SK-N-SH (cell line): Measurements from ENCODE around the gene CNNM1. TPM values are rescaled to one million over a fixed set of nuclear protein-coding genes. Genes with fewer than 3 reads are reported as not detected.

Experiments
- CTCF ChIA-PET: fragments of 300-600, 350-600 bp; formaldehyde crosslinking; extraction: SDS; loops from one replicate; lab custom pipeline; 2021; lab: Yijun Ruan, JAX
- POLR2A ChIA-PET: fragments of 350-600 bp; sonication (Branson Sonifier 250); formaldehyde crosslinking; extraction: SDS; loops from one replicate; lab custom pipeline; 2020; ENCODE audit warnings: antibody characterized with exemption, inconsistent platforms; lab: Yijun Ruan, JAX
- DNase-seq: peaks from one replicate; pipeline ENCODE4 v3.0.0; 2012
- H2AFZ ChIP-seq: fragments of 200-600 bp; sonication (generic); 2 replicates; pipeline ENCODE4 v1.8.1; 2016; ENCODE audit warnings: antibody characterized with exemption, mild to moderate bottlenecking, low read depth
- H3F3A ChIP-seq: fragments of 200-600 bp; sonication (generic); replicated peaks from 2 replicates; pipeline ENCODE3; 2016; ENCODE audit warnings: antibody characterized with exemption, mild to moderate bottlenecking; ENCODE audit not compliant: insufficient read depth
- H3K27ac ChIP-seq, 2 experiments: fragments of 200-500 bp in 1 of 2; fragments of 200-600 bp in 1 of 2; sonication (Bioruptor generic) in 1 of 2; sonication (generic), shearing (Covaris generic) in 1 of 2; 2 replicates each; pipeline versions ENCODE4 v1.5.1 to v1.6.1; 2014 to 2016; ENCODE audit warnings: low read depth in 2 of 2, inconsistent platforms in 1 of 2, low read length in 1 of 2, mild to moderate bottlenecking in 1 of 2, mixed read lengths in 1 of 2
- H3K27me3 ChIP-seq: fragments of 200-600 bp; sonication (generic), shearing (Covaris generic); 2 replicates; pipeline ENCODE4 v1.6.1; 2016; ENCODE audit warnings: mixed run types; ENCODE audit not compliant: insufficient read depth
- H3K36me3 ChIP-seq, 2 experiments: fragments of 200-500 bp in 1 of 2; fragments of 200-600 bp in 1 of 2; sonication (Bioruptor generic) in 1 of 2; sonication (generic) in 1 of 2; replicated peaks in 1 of 2; 2 replicates each; pipeline versions ENCODE3 to v1.5.1; 2014 to 2016; ENCODE audit warnings: low read length in 1 of 2, mild to moderate bottlenecking in 1 of 2; ENCODE audit not compliant: insufficient read depth in 2 of 2, control insufficient read depth in 1 of 2
- H3K4me1 ChIP-seq, 2 experiments: fragments of 200-500 bp in 1 of 2; fragments of 200-600 bp in 1 of 2; sonication (Bioruptor generic) in 1 of 2; sonication (generic), shearing (Covaris generic) in 1 of 2; 2 replicates each; pipeline versions ENCODE4 v1.5.1 to v1.6.1; 2014 to 2016; ENCODE audit warnings: low read depth in 1 of 2, low read length in 1 of 2, mixed run types in 1 of 2; ENCODE audit not compliant: insufficient read depth in 2 of 2, control insufficient read depth in 1 of 2
- H3K4me2 ChIP-seq: fragments of 200-600 bp; sonication (generic), shearing (Covaris generic); 2 replicates; pipeline ENCODE4 v1.6.1; 2017; ENCODE audit warnings: mixed run types
- H3K4me3 ChIP-seq, 2 experiments: fragments of 200-500 bp in 1 of 2; fragments of 200-600 bp in 1 of 2; sonication (Bioruptor generic) in 1 of 2; sonication (generic), shearing (Covaris generic) in 1 of 2; 2 replicates each; pipeline versions ENCODE4 v1.5.1 to v1.8.1; 2014 to 2016; ENCODE audit warnings: low read depth in 2 of 2, inconsistent platforms in 1 of 2, low read length in 1 of 2, mild to moderate bottlenecking in 1 of 2, mixed read lengths in 1 of 2, moderate library complexity in 1 of 2
- H3K79me2 ChIP-seq: fragments of 200-600 bp; sonication (generic); 2 replicates; pipeline ENCODE4 v1.8.1; 2017; ENCODE audit warnings: mild to moderate bottlenecking; ENCODE audit not compliant: insufficient read depth
- H3K9ac ChIP-seq: fragments of 200-600 bp; sonication (generic); 2 replicates; pipeline ENCODE4 v1.6.1; 2017; ENCODE audit warnings: mixed run types
- H3K9me2 ChIP-seq: fragments of 200-600 bp; sonication (generic); 2 replicates; pipeline ENCODE4 v1.6.1; 2017; ENCODE audit warnings: mixed run types
- H3K9me3 ChIP-seq: fragments of 200-600 bp; sonication (generic); 2 replicates; pipeline ENCODE4 v1.6.1; 2017; ENCODE audit warnings: mixed run types, mild to moderate bottlenecking, moderate library complexity
- H4K20me1 ChIP-seq: fragments of 200-600 bp; sonication (generic); 2 replicates; pipeline ENCODE4 v1.6.1; 2017; ENCODE audit warnings: mild to moderate bottlenecking, mixed run types; ENCODE audit not compliant: insufficient read depth
- ELF1 ChIP-seq: IDR thresholded peaks from 2 replicates; pipeline ENCODE4 v1.4.0; 2012
- FOXJ3 ChIP-seq: sonication (generic); formaldehyde crosslinking; IDR thresholded peaks from 2 replicates; pipeline ENCODE4 v1.5.1; 2020; ENCODE audit warnings: mild to moderate bottlenecking, missing genetic modification reagents
- GATA2 ChIP-seq: sonication (generic); formaldehyde crosslinking; IDR thresholded peaks from 2 replicates; pipeline ENCODE4 v1.5.0; 2020; ENCODE audit warnings: mild to moderate bottlenecking, missing genetic modification reagents
- IRF3 ChIP-seq: fragments of 150-350 bp; IDR thresholded peaks from 2 replicates; pipeline ENCODE4 v1.6.1; 2016; ENCODE audit warnings: mild to moderate bottlenecking, low read depth, low read length
- JUND ChIP-seq: IDR thresholded peaks from 2 replicates; pipeline ENCODE4 v1.4.0; 2012
- MAX ChIP-seq: IDR thresholded peaks from 2 replicates; pipeline ENCODE4 v1.4.0; 2012; ENCODE audit warnings: low read depth
- MEF2A ChIP-seq: IDR thresholded peaks from 2 replicates; pipeline ENCODE4 v1.4.0; 2012; ENCODE audit warnings: low read depth, borderline replicate concordance
- MXI1 ChIP-seq: IDR thresholded peaks from 2 replicates; pipeline ENCODE4 v1.6.1; 2012; ENCODE audit warnings: mild to moderate bottlenecking, low read depth, low read length, improper control_type of control experiment
- NFIC ChIP-seq: IDR thresholded peaks from 2 replicates; pipeline ENCODE4 v1.4.0; 2012; ENCODE audit warnings: borderline replicate concordance
- NRF1 ChIP-seq: IDR thresholded peaks from 2 replicates; pipeline ENCODE4 v1.6.1; 2012; ENCODE audit warnings: low read depth, mild to moderate bottlenecking, low read length
- REST ChIP-seq: IDR thresholded peaks from 2 replicates; pipeline ENCODE4 v1.6.1; 2012; ENCODE audit warnings: mild to moderate bottlenecking, low read depth, low read length, moderate library complexity
- RXRA ChIP-seq: IDR thresholded peaks from 2 replicates; pipeline ENCODE4 v1.4.0; 2012; ENCODE audit warnings: low read depth, mild to moderate bottlenecking, borderline replicate concordance
- USF1 ChIP-seq: IDR thresholded peaks from 2 replicates; pipeline ENCODE4 v1.4.0; 2012; ENCODE audit warnings: low read depth, borderline replicate concordance
- USF2 ChIP-seq: fragments of 150-350 bp; IDR thresholded peaks from 2 replicates; pipeline ENCODE4 v1.6.1; 2017; ENCODE audit warnings: antibody characterized with exemption, low read length, low read depth, borderline replicate concordance
- YY1 ChIP-seq: IDR thresholded peaks from 2 replicates; pipeline ENCODE4 v1.4.0; 2012; ENCODE audit warnings: low read depth, mild to moderate bottlenecking
- WGBS: methylation state at CpG from one replicate; pipeline ENCODE4 v1.1.6; 2017; ENCODE audit warnings: low lambda C conversion rate; 5-methylcytosine and 5-hydroxymethylcytosine counted together
- polyA plus RNA-seq, 3 experiments: library from polyadenylated mRNA; depleted of rRNA; stranded (reverse); fragments of >200 nt; gene quantifications; 2 replicates each; pipeline ENCODE4 v1.2.3, GENCODE V29; 2012

Gene CNNM1
- polyA plus RNA-seq, 1 of the 3 experiments (the other 2 are of a cell fraction), result 0.12 TPM

GRCh38 chr10:99318475-99318874 lies 10.7 kb upstream of the CNNM1 start:
- Histone ChIP-seq H3K79me2 (no peaks in the 10 kb centered on the region), H3F3A (no peaks in the 10 kb centered on the region), H3K9ac (no peak overlapping the region), H4K20me1 (no peaks in the 10 kb centered on the region), H3K4me1 (no peaks in the 10 kb centered on the region), H3K27me3 (no peaks in the 10 kb centered on the region; the same call in 1 of the 2 replicates), H3K9me3 (no peaks in the 10 kb centered on the region), H3K36me3 (no peaks in the 10 kb centered on the region), H2AFZ (no peak overlapping the region), H3K4me2 (no peak overlapping the region), H3K9me2 (no peaks in the 10 kb centered on the region), H3K27ac (no peak overlapping the region), H3K4me3 (no peak overlapping the region)
- TF ChIP-seq MAX, result no peak
- TF ChIP-seq IRF3, result no peak
- TF ChIP-seq REST, result no peak
- no peak for TF ChIP-seq NFIC
- no peak for TF ChIP-seq USF1
- no peak for TF ChIP-seq YY1
- no peak for TF ChIP-seq ELF1
- no peak for TF ChIP-seq USF2
- TF ChIP-seq MXI1, result no peak
- no peak for TF ChIP-seq RXRA
- no peak for TF ChIP-seq JUND
- 5% methylated on average over 2 of the region's 2 CpGs for WGBS
- ChIA-PET CTCF (no interaction called here), POLR2A (no interaction called here)
- no peak for DNase-seq

- Histone ChIP-seq H4K20me1 (no peaks in the 10 kb centered on the region), H3K4me1 (peaks cover 0 to 8% of the 10 kb centered on the region in 2 experiments; a peak in 1 of 4 replicates), H3K9me3 (no peaks in the 10 kb centered on the region), H3K9me2 (no peaks in the 10 kb centered on the region), H3K27ac (no peak overlapping the region), H3K36me3 (no peaks in the 10 kb centered on the region), H3K79me2 (no peaks in the 10 kb centered on the region), H3F3A (no peaks in the 10 kb centered on the region), H2AFZ (no peak overlapping the region), H3K4me2 (no peak overlapping the region), H3K9ac (no peak overlapping the region), H3K27me3 (peaks cover 16% of the 10 kb centered on the region), H3K4me3 (no peak overlapping the region)
- no peak for DNase-seq
- POLR2A ChIA-PET, result no interaction called here
- WGBS, result 3% methylated on average over 1 of the region's 1 CpG
- CTCF ChIA-PET, result no interaction called here
- TF ChIP-seq FOXJ3 (CRISPR knock-in tag) (no peak), MEF2A (no peak), RXRA (no peak), JUND (no peak), USF1 (no peak), MXI1 (no peak), NRF1 (no peak), MAX (no peak), REST (no peak), GATA2 (CRISPR knock-in tag) (no peak)
Observed at GRCh38 chr10:99325281-99325680, 3.9 kb upstream of the CNNM1 start.
